Vagina (tissue), 2 donors: ENCODE results near the gene ABCB1. TPM values are rescaled to one million over a fixed set of nuclear protein-coding genes. Genes with fewer than 3 reads are reported as not detected.

Source experiments
- DNase-seq, 2 donors: peaks; one replicate each; pipeline ENCODE4 v3.0.0-alpha.2; 2017; ENCODE audit errors: extremely low spot score in 2 of 2
- H3K27ac ChIP-seq: fragments of 200-600 bp; sonication (generic); one replicate; pipeline ENCODE4 v1.5.1; 2019
- H3K27me3 ChIP-seq: fragments of 200-600 bp; sonication (generic); one replicate; pipeline ENCODE4 v1.5.1; 2019
- H3K36me3 ChIP-seq, 2 donors: fragments of 200-600 bp; sonication (generic); one replicate each; pipeline ENCODE4 v1.5.1; 2017 to 2019
- H3K4me1 ChIP-seq: fragments of 200-600 bp; sonication (generic); one replicate; pipeline ENCODE4 v1.5.1; 2019
- H3K4me3 ChIP-seq, 2 donors: fragments of 200-600 bp; sonication (generic); 1 replicate in 1 of 2; 2 replicates in 1 of 2; pipeline ENCODE4 v1.5.1; 2016 to 2019
- H3K9me3 ChIP-seq: fragments of 200-600 bp; sonication (generic); one replicate; pipeline ENCODE4 v1.5.1; 2019
- CTCF ChIP-seq, 3 experiments: fragments of 450-650 bp in 2 of 3; fragments of 200-600 bp in 1 of 3; sonication (generic) in 1 of 3; IDR thresholded peaks; one replicate each; pipeline ENCODE4 v1.5.1; 2017 to 2019; ENCODE audit warnings: antibody characterized with exemption in 3 of 3, mild to moderate bottlenecking in 2 of 3, moderate library complexity in 2 of 3
- POLR2A ChIP-seq, 2 donors: fragments of 450-650 bp; IDR thresholded peaks; one replicate each; pipeline ENCODE4 v1.6.1; 2017; ENCODE audit warnings: antibody characterized with exemption in 2 of 2, mild to moderate bottlenecking in 2 of 2, moderate library complexity in 2 of 2
- POLR2AphosphoS5 ChIP-seq, 2 donors: sonication (generic); formaldehyde crosslinking; IDR thresholded peaks; one replicate each; pipeline ENCODE4 v1.9.0; 2017; ENCODE audit warnings: antibody characterized with exemption in 2 of 2, mild to moderate bottlenecking in 2 of 2, low read depth in 1 of 2; ENCODE audit not compliant: insufficient read depth in 1 of 2
- intact Hi-C: fragments of 100-400 bp; cut with DNase I; formaldehyde crosslinking; loops from one replicate; pipeline ENCODE4 v1.15.1; 2023
- total RNA-seq: library from RNA; depleted of rRNA; stranded (reverse); fragments of >200 nt; gene quantifications from one replicate; pipeline ENCODE4 v1.2.3, GENCODE V29; 2016

ABCB1 gene
- total RNA-seq, 1 donor from 2014 or later, result 2.9 TPM

DNA sequence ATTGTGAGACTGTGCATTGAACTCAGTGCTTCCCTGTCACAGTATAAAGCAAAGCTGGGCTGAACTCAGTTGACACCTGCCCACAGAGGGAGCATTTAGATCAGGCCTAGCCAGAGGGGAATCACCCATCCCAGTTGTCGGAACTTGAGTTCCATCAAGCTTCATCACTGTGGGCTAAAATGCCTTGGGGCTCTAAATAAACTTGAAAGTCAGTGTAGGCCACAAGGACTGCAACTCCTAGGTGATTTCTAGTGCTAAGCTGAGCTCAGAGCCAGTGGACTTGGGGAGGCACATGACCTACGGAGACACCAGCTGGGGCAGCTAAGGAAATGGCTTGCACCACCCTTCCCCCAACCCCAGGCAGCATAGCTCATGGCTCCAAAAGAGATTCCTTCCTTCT, 117.6 kb downstream of the ABCB1 start:
- Histone ChIP-seq H3K4me3 (no peak overlapping the region), H3K4me1 (no peaks in the 10 kb centered on the region), H3K36me3 (no peaks in the 10 kb centered on the region), H3K9me3 (no peaks in the 10 kb centered on the region), H3K27me3 (no peaks in the 10 kb centered on the region), H3K27ac (no peak overlapping the region)
- no peak for DNase-seq
- TF ChIP-seq POLR2AphosphoS5 (IDR thresholded peaks at IDR 0.05; ENCODE audit: insufficient read depth in 1 of 2, low read depth in 1 of 2) (no peak), CTCF (IDR thresholded peaks at IDR 0.05) (no peak), POLR2A (IDR thresholded peaks at IDR 0.05) (no peak)
- intact Hi-C loops, result no loop called here

DNA sequence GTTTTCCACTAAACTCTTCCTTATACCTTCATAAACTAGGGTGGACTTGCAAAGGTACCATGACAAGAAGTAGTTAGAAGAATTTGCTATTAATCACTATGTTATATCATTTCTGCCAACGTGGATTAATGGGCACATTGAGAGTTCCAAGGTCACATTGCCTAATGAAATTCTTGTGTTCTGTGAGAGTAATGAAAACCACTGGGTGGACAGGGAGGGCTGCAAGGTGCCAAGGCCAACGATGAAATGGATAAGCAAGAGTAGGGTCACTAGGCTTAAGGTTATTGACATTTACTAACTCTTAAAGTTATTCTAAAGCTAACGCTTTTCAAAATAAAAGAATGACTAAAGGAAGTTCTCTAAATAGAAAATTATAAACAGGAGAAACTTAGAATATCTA, 118.6 kb downstream of the ABCB1 start:
- TF ChIP-seq CTCF (IDR thresholded peaks at IDR 0.05), result no peak
- no peak for TF ChIP-seq POLR2AphosphoS5 (IDR thresholded peaks at IDR 0.05; ENCODE audit: insufficient read depth in 1 of 2, low read depth in 1 of 2)
- no peak for TF ChIP-seq POLR2A (IDR thresholded peaks at IDR 0.05)
- Histone ChIP-seq H3K36me3 (no peaks in the 10 kb centered on the region), H3K4me1 (no peaks in the 10 kb centered on the region), H3K9me3 (no peaks in the 10 kb centered on the region), H3K27ac (no peak overlapping the region), H3K4me3 (no peak overlapping the region), H3K27me3 (no peaks in the 10 kb centered on the region)
- no peak for DNase-seq
- intact Hi-C loops, result no loop called here

- no peaks in the 10 kb centered on the region for H3K36me3 ChIP-seq
- DNase-seq, result no peak
- no peak overlapping the region for H3K27ac ChIP-seq
- H3K4me1 ChIP-seq, result peaks cover 1% of the 10 kb centered on the region
- intact Hi-C loops, result no loop called here
- H3K4me3 ChIP-seq, result no peak overlapping the region
- H3K27me3 ChIP-seq, result no peaks in the 10 kb centered on the region
- no peaks in the 10 kb centered on the region for H3K9me3 ChIP-seq
- TF ChIP-seq CTCF (IDR thresholded peaks at IDR 0.05), result no peak
- no peak for TF ChIP-seq POLR2A (IDR thresholded peaks at IDR 0.05)
- TF ChIP-seq POLR2AphosphoS5 (IDR thresholded peaks at IDR 0.05; ENCODE audit: insufficient read depth in 1 of 2, low read depth in 1 of 2), result no peak
These were observed 120.3 kb downstream of the ABCB1 start for GRCh38 chr7:87480386-87480785.

GRCh38 chr7:87479951-87480350, 120.7 kb downstream of the ABCB1 start:
- intact Hi-C loops, result no loop called here
- Histone ChIP-seq H3K36me3 (no peaks in the 10 kb centered on the region), H3K27ac (no peak overlapping the region), H3K27me3 (no peaks in the 10 kb centered on the region), H3K4me1 (peaks cover 6% of the 10 kb centered on the region), H3K4me3 (no peak overlapping the region), H3K9me3 (no peaks in the 10 kb centered on the region)
- TF ChIP-seq POLR2A (IDR thresholded peaks at IDR 0.05) (no peak), CTCF (IDR thresholded peaks at IDR 0.05) (no peak), POLR2AphosphoS5 (IDR thresholded peaks at IDR 0.05; ENCODE audit: insufficient read depth in 1 of 2, low read depth in 1 of 2) (no peak)
- no peak for DNase-seq

DNA sequence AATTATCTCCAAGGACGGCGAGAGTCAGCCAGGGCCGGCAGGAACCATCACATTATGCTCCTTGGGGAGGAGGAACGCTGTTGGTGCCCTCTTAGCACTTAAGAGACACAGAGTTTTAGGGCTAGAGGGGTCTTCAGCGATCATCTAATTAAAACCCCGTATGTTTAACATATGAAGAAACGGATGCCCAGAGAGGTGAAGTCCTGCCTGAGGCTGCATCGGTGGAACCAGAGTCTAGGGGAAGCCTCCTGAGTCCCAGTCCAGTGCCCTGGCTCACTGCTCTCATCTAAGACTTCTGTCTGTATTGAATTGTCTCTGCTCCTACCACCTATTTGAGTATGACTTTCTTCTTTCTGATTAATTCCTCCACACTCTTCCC, 124.5 kb downstream of the ABCB1 start:
- Histone ChIP-seq H3K27ac (no peak overlapping the region), H3K4me1 (peaks cover 14% of the 10 kb centered on the region), H3K36me3 (no peaks in the 10 kb centered on the region), H3K9me3 (no peaks in the 10 kb centered on the region), H3K4me3 (peak overlapping the region; percentile 44 to 69), H3K27me3 (no peaks in the 10 kb centered on the region)
- DNase-seq, result no peak
- intact Hi-C loops, result no loop called here
- no peak for TF ChIP-seq CTCF (IDR thresholded peaks at IDR 0.05)
- no peak for TF ChIP-seq POLR2AphosphoS5 (IDR thresholded peaks at IDR 0.05; ENCODE audit: insufficient read depth in 1 of 2, low read depth in 1 of 2)
